CD4-positive, alpha-beta T cell (primary cell): ENCODE data around the gene C10orf62. TPM values are rescaled to one million over a fixed set of nuclear protein-coding genes. Genes with fewer than 3 reads are reported as not detected.
"Not testable (repeated sequence)": the region's sequence is repeated elsewhere in the genome, so short reads cannot be mapped to it uniquely, and the experiment has no call there.

Experiments used
- ATAC-seq: fragments of 200-7000 bp; cut with Tn5 transposase; one replicate; pipeline ENCODE4 v1.10.0; 2022; ENCODE audit warnings: mild to moderate bottlenecking; ENCODE audit not compliant: poor library complexity
- CTCF ChIA-PET: fragments of 350-600 bp; sonication (Branson Sonifier 250); formaldehyde crosslinking; loops from one replicate; lab custom pipeline; 2021; ENCODE audit warnings: antibody characterized with exemption, inconsistent platforms; lab: Charles Lee
- POLR2A ChIA-PET: fragments of 350-600 bp; sonication (Branson Sonifier 250); formaldehyde crosslinking; loops from one replicate; lab custom pipeline; 2021; ENCODE audit warnings: antibody characterized with exemption, inconsistent platforms; lab: Charles Lee
- DNase-seq, 14 experiments: peaks; one replicate each; pipeline ENCODE4 v3.0.0-alpha.2; 2013 to 2020; ENCODE audit warnings: mixed read lengths in 2 of 14
- H3K27ac ChIP-seq, 2 donors: one replicate each; pipeline versions ENCODE4 v1.5.1 to v1.7.0; 2013; ENCODE audit warnings: low read length in 2 of 2, low read depth in 1 of 2, mild to moderate bottlenecking in 1 of 2
- H3K27me3 ChIP-seq, 2 experiments: 1 replicate in 1 of 2; 2 replicates in 1 of 2; pipeline versions ENCODE4 v1.6.1 to v1.7.0; 2013; ENCODE audit warnings: low read length in 2 of 2, control low read depth in 1 of 2, mild to moderate bottlenecking in 1 of 2, moderate library complexity in 1 of 2; ENCODE audit not compliant: insufficient read depth in 2 of 2, control insufficient read depth in 1 of 2
- H3K36me3 ChIP-seq: one replicate; pipeline ENCODE4 v1.6.1; 2013; ENCODE audit warnings: low read length, control low read depth; ENCODE audit not compliant: insufficient read depth
- H3K4me1 ChIP-seq: one replicate; pipeline ENCODE4 v1.6.1; 2013; ENCODE audit warnings: low read length, control low read depth; ENCODE audit not compliant: insufficient read depth
- H3K4me3 ChIP-seq: one replicate; pipeline ENCODE4 v1.5.1; 2013; ENCODE audit warnings: mild to moderate bottlenecking, low read length, moderate library complexity
- H3K9me3 ChIP-seq, 2 experiments: 1 replicate in 1 of 2; 2 replicates in 1 of 2; pipeline versions ENCODE4 v1.6.1 to v1.7.0; 2013; ENCODE audit warnings: low read length in 2 of 2, mild to moderate bottlenecking in 2 of 2, control low read depth in 1 of 2, moderate library complexity in 1 of 2; ENCODE audit not compliant: control insufficient read depth in 1 of 2, insufficient read depth in 1 of 2
- H3K27ac Mint-ChIP-seq: one replicate; pipeline ENCODE4 v1.8.0; 2020; ENCODE audit warnings: mixed read lengths
- H3K27me3 Mint-ChIP-seq: one replicate; pipeline ENCODE4 v1.8.0; 2021; ENCODE audit warnings: mixed read lengths
- H3K36me3 Mint-ChIP-seq: one replicate; pipeline ENCODE4 v1.8.0; 2021; ENCODE audit warnings: low read depth, mixed read lengths
- H3K4me1 Mint-ChIP-seq: one replicate; pipeline ENCODE4 v1.8.0; 2021; ENCODE audit warnings: low read depth, mixed read lengths
- H3K4me3 Mint-ChIP-seq: one replicate; pipeline ENCODE4 v1.8.0; 2020; ENCODE audit warnings: mild to moderate bottlenecking, mixed read lengths
- H3K9me3 Mint-ChIP-seq: one replicate; pipeline ENCODE4 v1.8.0; 2020; ENCODE audit warnings: mixed read lengths
- CTCF ChIP-seq: fragments of 200-600 bp; IDR thresholded peaks from one replicate; pipeline ENCODE4 v1.8.0; 2022; ENCODE audit warnings: antibody characterized with exemption, mild to moderate bottlenecking
- intact Hi-C, 2 experiments: fragments of 100-400 bp; cut with DNase I in 1 of 2; cut with micrococcal nuclease in 1 of 2; formaldehyde crosslinking; loops; one replicate each; pipeline versions ENCODE4 v1.15.1 to v1.9.0; 2023 to 2025; cut with DNase I, micrococcal nuclease
- total RNA-seq, 174 experiments: library from RNA in 2 of 174; stranded (reverse) in 2 of 174; gene quantifications; one replicate each; pipeline ENCODE4 v1.2.3 and lab custom pipeline; 2021 to 2026

C10orf62 gene
- total RNA-seq, 2 experiments from 2014 or later = not detected

- H3K27me3 Mint-ChIP-seq, H3K27ac ChIP-seq, H3K9me3 Mint-ChIP-seq, CTCF ChIA-PET, POLR2A ChIA-PET, ATAC-seq, H3K9me3 ChIP-seq, H3K27me3 ChIP-seq, DNase-seq, H3K4me1 ChIP-seq, intact Hi-C loops, H3K27ac Mint-ChIP-seq, H3K36me3 ChIP-seq, H3K4me3 ChIP-seq, H3K36me3 Mint-ChIP-seq, H3K4me1 Mint-ChIP-seq, H3K4me3 Mint-ChIP-seq: not testable (repeated sequence)
These were observed 28.7 kb upstream of the C10orf62 start for GRCh38 chr10:97560731-97561381.

GRCh38 chr10:97561386-97562077, 28.0 kb upstream of the C10orf62 start:
- H3K36me3 ChIP-seq, intact Hi-C loops, H3K27me3 ChIP-seq, H3K36me3 Mint-ChIP-seq, POLR2A ChIA-PET, ATAC-seq, CTCF ChIA-PET, H3K27ac ChIP-seq, H3K4me3 ChIP-seq, H3K9me3 Mint-ChIP-seq, DNase-seq, H3K4me1 Mint-ChIP-seq, H3K4me1 ChIP-seq, H3K9me3 ChIP-seq, H3K27me3 Mint-ChIP-seq, H3K4me3 Mint-ChIP-seq, H3K27ac Mint-ChIP-seq: not testable (repeated sequence)

- H3K27ac ChIP-seq, ATAC-seq, H3K36me3 Mint-ChIP-seq, POLR2A ChIA-PET, H3K36me3 ChIP-seq, H3K4me3 ChIP-seq, H3K27me3 ChIP-seq, H3K4me1 Mint-ChIP-seq, H3K9me3 ChIP-seq, H3K27me3 Mint-ChIP-seq, H3K27ac Mint-ChIP-seq, H3K9me3 Mint-ChIP-seq, CTCF ChIA-PET, DNase-seq, H3K4me1 ChIP-seq, intact Hi-C loops, H3K4me3 Mint-ChIP-seq: not testable (repeated sequence)
These were observed 27.2 kb upstream of the C10orf62 start for GRCh38 chr10:97562329-97562728.

- H3K36me3 ChIP-seq = no peaks in the 10 kb centered on the region
- no peak overlapping the region for H3K27ac ChIP-seq
- ATAC-seq = no peak
- no peak overlapping the region for H3K4me3 ChIP-seq
- H3K27me3 ChIP-seq = no peaks in the 10 kb centered on the region
- no peaks in the 10 kb centered on the region for H3K27me3 Mint-ChIP-seq
- H3K4me1 ChIP-seq = no peaks in the 10 kb centered on the region
- no peaks in the 10 kb centered on the region for H3K9me3 Mint-ChIP-seq
- no peak for TF ChIP-seq CTCF
- DNase-seq = no peak
- intact Hi-C loops = no loop called here
- H3K36me3 Mint-ChIP-seq = no peaks in the 10 kb centered on the region
- ChIA-PET CTCF (no interaction called here), POLR2A (no interaction called here)
- no peaks in the 10 kb centered on the region for H3K4me1 Mint-ChIP-seq
- H3K9me3 ChIP-seq = no peaks in the 10 kb centered on the region
- no peak overlapping the region for H3K4me3 Mint-ChIP-seq
- no peak overlapping the region for H3K27ac Mint-ChIP-seq
These were observed 26.2 kb upstream of the C10orf62 start for GRCh38 chr10:97563337-97563736.
